ENCODE measurements around the gene FRMD5.

Gene FRMD5

DNA sequence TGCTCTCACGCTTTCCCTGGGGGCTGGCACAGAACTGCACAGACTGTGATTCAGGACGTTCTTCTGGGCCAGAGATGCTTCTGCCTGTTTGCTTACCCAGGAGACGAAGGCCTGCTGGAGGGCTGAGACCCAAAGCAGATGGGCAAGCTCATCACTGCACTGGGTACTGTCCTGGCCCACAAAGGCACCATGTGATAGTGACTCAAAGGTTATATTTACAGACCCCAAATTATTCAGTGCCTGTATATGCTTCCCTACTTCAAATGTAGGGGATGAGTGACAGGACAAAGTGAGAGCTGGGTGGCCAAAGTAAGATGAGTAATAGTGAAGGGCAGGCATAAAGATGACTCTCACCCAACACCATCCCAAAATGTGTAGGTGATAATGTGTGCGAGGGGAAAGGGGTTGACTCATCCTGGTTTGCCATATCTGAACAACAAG is 240.9 kb downstream of the FRMD5 start:
- no peaks in the 10 kb centered on the region for H3K9me2 ChIP-seq (replicated peaks; ENCODE audit: control insufficient read depth, low read length)
- peaks cover 28% of the 10 kb centered on the region for H3K27me3 ChIP-seq (ENCODE audit: control insufficient read depth, low read length)
- no peak for TF ChIP-seq EZH2phosphoT487 (IDR thresholded peaks at IDR 0.05; ENCODE audit: borderline replicate concordance, low read length)
- TF ChIP-seq, protein P1, sequence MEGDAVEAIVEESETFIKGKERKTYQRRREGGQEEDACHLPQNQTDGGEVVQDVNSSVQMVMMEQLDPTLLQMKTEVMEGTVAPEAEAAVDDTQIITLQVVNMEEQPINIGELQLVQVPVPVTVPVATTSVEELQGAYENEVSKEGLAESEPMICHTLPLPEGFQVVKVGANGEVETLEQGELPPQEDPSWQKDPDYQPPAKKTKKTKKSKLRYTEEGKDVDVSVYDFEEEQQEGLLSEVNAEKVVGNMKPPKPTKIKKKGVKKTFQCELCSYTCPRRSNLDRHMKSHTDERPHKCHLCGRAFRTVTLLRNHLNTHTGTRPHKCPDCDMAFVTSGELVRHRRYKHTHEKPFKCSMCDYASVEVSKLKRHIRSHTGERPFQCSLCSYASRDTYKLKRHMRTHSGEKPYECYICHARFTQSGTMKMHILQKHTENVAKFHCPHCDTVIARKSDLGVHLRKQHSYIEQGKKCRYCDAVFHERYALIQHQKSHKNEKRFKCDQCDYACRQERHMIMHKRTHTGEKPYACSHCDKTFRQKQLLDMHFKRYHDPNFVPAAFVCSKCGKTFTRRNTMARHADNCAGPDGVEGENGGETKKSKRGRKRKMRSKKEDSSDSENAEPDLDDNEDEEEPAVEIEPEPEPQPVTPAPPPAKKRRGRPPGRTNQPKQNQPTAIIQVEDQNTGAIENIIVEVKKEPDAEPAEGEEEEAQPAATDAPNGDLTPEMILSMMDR (IDR thresholded peaks at IDR 0.05; ENCODE audit: low read depth, low read length, poor library complexity, severe bottlenecking) = no peak
- no peaks in the 10 kb centered on the region for H3F3A ChIP-seq (ENCODE audit: control insufficient read depth, insufficient read depth)
- H3K27ac ChIP-seq (ENCODE audit: low read depth, low read length) = no peak overlapping the region
- H3K36me3 ChIP-seq (ENCODE audit: control insufficient read depth, low read length) = no peaks in the 10 kb centered on the region
- H3K79me2 ChIP-seq (ENCODE audit: control insufficient read depth, low read length) = no peaks in the 10 kb centered on the region
- no peaks in the 10 kb centered on the region for H4K20me1 ChIP-seq (ENCODE audit: control insufficient read depth, insufficient read depth, low read depth, low read length)
- no peak overlapping the region for H3K4me2 ChIP-seq (ENCODE audit: low read length)
- no peak overlapping the region for H3K4me3 ChIP-seq (ENCODE audit: low read length)
- no peaks in the 10 kb centered on the region for H3K4me1 ChIP-seq (ENCODE audit: control insufficient read depth, low read length)
- H3K9me3 ChIP-seq (ENCODE audit: control insufficient read depth, insufficient read depth, low read length) = no peaks in the 10 kb centered on the region

DNA sequence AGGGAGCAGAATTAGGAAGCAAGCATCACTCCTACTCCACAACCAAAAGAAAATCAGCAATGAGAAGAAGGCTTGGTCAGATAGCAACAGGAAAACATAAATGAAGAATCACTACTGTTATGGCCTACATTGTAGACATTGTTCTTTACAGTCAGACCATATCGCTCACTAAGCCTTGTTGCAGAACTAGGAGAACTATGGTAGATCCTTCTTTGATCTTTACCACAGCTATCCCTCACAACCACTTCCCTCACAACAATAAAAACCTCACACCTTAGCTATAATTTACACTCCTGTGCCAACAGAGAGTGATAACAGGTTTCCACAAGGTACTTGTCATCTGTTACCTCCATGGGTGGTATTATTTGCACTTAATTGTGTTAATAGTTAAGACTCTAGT is 241.7 kb downstream of the FRMD5 start:
- Histone ChIP-seq H3K79me2 (ENCODE audit: control insufficient read depth, low read length) (no peaks in the 10 kb centered on the region), H3F3A (ENCODE audit: control insufficient read depth, insufficient read depth) (no peaks in the 10 kb centered on the region), H3K9me2 (replicated peaks; ENCODE audit: control insufficient read depth, low read length) (no peaks in the 10 kb centered on the region), H3K4me1 (ENCODE audit: control insufficient read depth, low read length) (no peaks in the 10 kb centered on the region), H3K4me3 (ENCODE audit: low read length) (no peak overlapping the region), H3K27me3 (ENCODE audit: control insufficient read depth, low read length) (peaks cover 25% of the 10 kb centered on the region), H3K27ac (ENCODE audit: low read depth, low read length) (no peak overlapping the region), H3K36me3 (ENCODE audit: control insufficient read depth, low read length) (no peaks in the 10 kb centered on the region), H3K9me3 (ENCODE audit: control insufficient read depth, insufficient read depth, low read length) (no peaks in the 10 kb centered on the region), H4K20me1 (ENCODE audit: control insufficient read depth, insufficient read depth, low read depth, low read length) (no peaks in the 10 kb centered on the region), H3K4me2 (ENCODE audit: low read length) (no peak overlapping the region)
- TF ChIP-seq, protein P1 (IDR thresholded peaks at IDR 0.05; ENCODE audit: low read depth, low read length, poor library complexity, severe bottlenecking) = no peak
- no peak for TF ChIP-seq EZH2phosphoT487 (IDR thresholded peaks at IDR 0.05; ENCODE audit: borderline replicate concordance, low read length)

DNA sequence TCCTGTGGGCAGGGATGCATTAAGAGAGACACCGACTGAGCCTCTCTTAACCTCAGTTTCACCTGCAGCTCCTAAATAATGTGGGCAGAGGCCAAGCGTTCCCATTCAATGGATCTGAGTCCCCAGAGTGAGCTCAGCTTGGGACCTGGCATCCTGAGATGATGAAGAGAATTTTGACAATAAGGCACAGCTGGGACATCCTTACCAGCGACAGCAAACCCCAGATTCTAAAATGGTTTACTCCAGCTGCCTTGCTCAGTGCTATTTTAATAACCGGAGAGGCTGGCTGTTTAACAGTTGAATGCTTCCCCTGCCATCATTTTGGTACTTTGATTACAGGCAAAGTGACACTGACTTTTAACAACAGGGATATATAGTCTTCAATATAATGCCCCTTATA is 244.5 kb downstream of the FRMD5 start:
- Histone ChIP-seq H3K36me3 (ENCODE audit: control insufficient read depth, low read length) (no peaks in the 10 kb centered on the region), H3K9me2 (replicated peaks; ENCODE audit: control insufficient read depth, low read length) (no peaks in the 10 kb centered on the region), H3K4me1 (ENCODE audit: control insufficient read depth, low read length) (no peaks in the 10 kb centered on the region), H3K9me3 (ENCODE audit: control insufficient read depth, insufficient read depth, low read length) (no peaks in the 10 kb centered on the region), H4K20me1 (ENCODE audit: control insufficient read depth, insufficient read depth, low read depth, low read length) (no peaks in the 10 kb centered on the region), H3K4me2 (ENCODE audit: low read length) (no peak overlapping the region), H3F3A (ENCODE audit: control insufficient read depth, insufficient read depth) (no peaks in the 10 kb centered on the region), H3K79me2 (ENCODE audit: control insufficient read depth, low read length) (no peaks in the 10 kb centered on the region), H3K27me3 (ENCODE audit: control insufficient read depth, low read length) (peaks cover 21% of the 10 kb centered on the region), H3K4me3 (ENCODE audit: low read length) (no peak overlapping the region), H3K27ac (ENCODE audit: low read depth, low read length) (no peak overlapping the region)
- TF ChIP-seq, protein P1 (IDR thresholded peaks at IDR 0.05; ENCODE audit: low read depth, low read length, poor library complexity, severe bottlenecking) = no peak
- no peak for TF ChIP-seq EZH2phosphoT487 (IDR thresholded peaks at IDR 0.05; ENCODE audit: borderline replicate concordance, low read length)
